ENCODE results near the gene EEF1AKMT3.

EEF1AKMT3 gene

GRCh38 chr12:57808351-57808750, 35.9 kb downstream of the EEF1AKMT3 start:
- DNase-seq (ENCODE audit: low read depth), result no peak
- in situ Hi-C loops (cut with HindIII; ENCODE audit: low sequenced_read_pairs), result no loop called here
- H3K4me3 ChIP-seq (ENCODE audit: low read depth, low read length), result no peak overlapping the region
- no peak for TF ChIP-seq CTCF (IDR thresholded peaks at IDR 0.05; ENCODE audit: low read depth, low read length, missing control alignments)

- no peak for DNase-seq (ENCODE audit: low read depth)
- H3K4me3 ChIP-seq (ENCODE audit: low read depth, low read length), result no peak overlapping the region
- in situ Hi-C loops (cut with HindIII; ENCODE audit: low sequenced_read_pairs), result no loop called here
- TF ChIP-seq CTCF (IDR thresholded peaks at IDR 0.05; ENCODE audit: low read depth, low read length, missing control alignments), result no peak
Measured at GRCh38 chr12:57809425-57809824, 37.0 kb downstream of the EEF1AKMT3 start.

- in situ Hi-C loops (cut with HindIII; ENCODE audit: low sequenced_read_pairs), result no loop called here
- TF ChIP-seq CTCF (IDR thresholded peaks at IDR 0.05; ENCODE audit: low read depth, low read length, missing control alignments), result no peak
- peak; percentile 59 for DNase-seq (ENCODE audit: low read depth)
- H3K4me3 ChIP-seq (ENCODE audit: low read depth, low read length), result no peak overlapping the region
Measured at GRCh38 chr12:57810450-57810849, 38.0 kb downstream of the EEF1AKMT3 start.

DNA sequence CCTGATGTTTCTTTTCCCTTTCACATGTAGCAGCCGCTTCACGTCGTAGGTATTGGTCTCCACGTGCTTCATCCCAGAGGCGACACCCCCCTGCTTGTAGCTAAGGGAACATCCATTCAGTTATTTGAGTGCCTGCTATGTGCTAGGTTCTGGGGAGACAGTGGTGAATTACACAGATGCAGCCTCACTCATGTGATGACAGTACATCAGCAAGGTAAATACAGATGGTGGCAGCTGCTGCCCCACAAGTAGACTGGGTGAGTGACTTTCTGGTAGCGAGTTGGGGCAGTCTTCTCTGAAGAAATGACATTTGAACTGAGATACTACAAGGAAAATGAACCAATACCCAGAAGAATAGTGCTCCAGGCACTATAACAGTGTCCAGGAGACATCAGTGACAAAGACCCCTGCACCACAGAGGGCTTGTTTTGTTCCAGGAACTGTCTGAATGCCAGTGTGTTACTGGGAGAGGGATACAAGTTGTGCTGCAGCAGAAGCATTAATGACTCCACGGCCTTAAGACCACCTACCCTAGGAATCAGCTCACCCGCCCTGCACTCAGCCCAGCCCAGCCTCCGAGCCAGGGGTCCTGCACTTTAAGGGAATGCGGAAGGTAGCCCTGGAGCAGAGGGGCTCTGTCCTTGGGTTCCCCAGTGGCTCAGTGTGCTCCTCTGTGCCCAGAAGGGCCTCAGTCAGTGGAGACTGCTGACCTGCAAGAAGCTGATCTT, 38.8 kb downstream of the EEF1AKMT3 start:
- in situ Hi-C loops (cut with HindIII; ENCODE audit: low sequenced_read_pairs), result no loop called here
- DNase-seq (ENCODE audit: low read depth), result no peak
- no peak for TF ChIP-seq CTCF (IDR thresholded peaks at IDR 0.05; ENCODE audit: low read depth, low read length, missing control alignments)
- no peak overlapping the region for H3K4me3 ChIP-seq (ENCODE audit: low read depth, low read length)

GRCh38 chr12:57813111-57813970, 40.9 kb downstream of the EEF1AKMT3 start:
- in situ Hi-C loops (cut with HindIII; ENCODE audit: low sequenced_read_pairs), result no loop called here
- no peak overlapping the region for H3K4me3 ChIP-seq (ENCODE audit: low read depth, low read length)
- no peak for TF ChIP-seq CTCF (IDR thresholded peaks at IDR 0.05; ENCODE audit: low read depth, low read length, missing control alignments)
- no peak for DNase-seq (ENCODE audit: low read depth)

- no peak for DNase-seq (ENCODE audit: low read depth)
Measured at GRCh38 chr12:57813971-57814772, 41.8 kb downstream of the EEF1AKMT3 start.

More at GRCh38 chr12:57813971-57814772, 41.8 kb downstream of the EEF1AKMT3 start:
- peak; percentile 3 for TF ChIP-seq CTCF (IDR thresholded peaks at IDR 0.05; ENCODE audit: low read depth, low read length, missing control alignments)
- no peak overlapping the region for H3K4me3 ChIP-seq (ENCODE audit: low read depth, low read length)
- in situ Hi-C loops (cut with HindIII; ENCODE audit: low sequenced_read_pairs), result no loop called here
